Measurements from ENCODE around the gene ULBP3. TPM values are rescaled to one million over a fixed set of nuclear protein-coding genes. Genes with fewer than 3 reads are reported as not detected.

The ULBP3 gene
- total and polyA plus RNA-seq, 2 donors (not counting 1 experiment from before 2014, with no cell fraction given): 10.2 to 18.8 TPM

DNA sequence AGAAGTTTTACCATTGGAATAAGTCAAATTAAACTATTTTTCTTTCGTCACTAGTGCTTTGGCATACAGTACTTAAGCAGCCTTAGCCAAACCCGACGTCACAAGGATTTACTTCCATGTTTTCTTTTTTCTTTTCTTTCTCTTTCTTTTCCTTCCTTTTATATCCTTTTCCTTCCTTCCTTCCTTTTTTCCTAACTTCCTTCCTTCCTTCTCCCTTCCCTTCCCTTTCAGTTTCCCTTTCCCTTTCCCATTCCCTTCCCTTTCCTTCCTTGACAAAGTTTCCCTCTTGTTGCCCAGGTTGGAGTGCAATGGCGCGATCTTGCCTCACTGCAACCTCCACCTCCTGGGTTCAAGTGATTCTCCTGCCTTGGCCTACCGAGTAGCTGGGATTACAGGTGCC, 9.9 kb downstream of the ULBP3 start:
- no peak overlapping the region for H3K27ac ChIP-seq (ENCODE audit: insufficient read depth, low read length)
- no peak overlapping the region for H2AFZ ChIP-seq (ENCODE audit: low read length)
- no peaks in the 10 kb centered on the region for H4K20me1 ChIP-seq (ENCODE audit: control insufficient read depth, extremely low read depth, insufficient read depth, low read length)
- H3K79me2 ChIP-seq (ENCODE audit: control insufficient read depth, insufficient read depth, low read length): no peaks in the 10 kb centered on the region
- H3K27me3 ChIP-seq (ENCODE audit: control insufficient read depth, insufficient read depth, low read length): peaks cover 10% of the 10 kb centered on the region
- H3K9ac ChIP-seq (ENCODE audit: insufficient read depth, low read length): no peak overlapping the region
- no peaks in the 10 kb centered on the region for H3K36me3 ChIP-seq (ENCODE audit: control insufficient read depth, insufficient read depth, low read length)
- H3K4me3 ChIP-seq (replicated peaks in 1 of 4; ENCODE audit: control extremely low read depth in 1 of 4, insufficient read depth in 1 of 4, low read depth in 3 of 4, low read length in 4 of 4): no peak overlapping the region
- TF ChIP-seq EZH2 (IDR thresholded peaks at IDR 0.05; ENCODE audit: low read length, missing control alignments): no peak
- TF ChIP-seq, protein P1, sequence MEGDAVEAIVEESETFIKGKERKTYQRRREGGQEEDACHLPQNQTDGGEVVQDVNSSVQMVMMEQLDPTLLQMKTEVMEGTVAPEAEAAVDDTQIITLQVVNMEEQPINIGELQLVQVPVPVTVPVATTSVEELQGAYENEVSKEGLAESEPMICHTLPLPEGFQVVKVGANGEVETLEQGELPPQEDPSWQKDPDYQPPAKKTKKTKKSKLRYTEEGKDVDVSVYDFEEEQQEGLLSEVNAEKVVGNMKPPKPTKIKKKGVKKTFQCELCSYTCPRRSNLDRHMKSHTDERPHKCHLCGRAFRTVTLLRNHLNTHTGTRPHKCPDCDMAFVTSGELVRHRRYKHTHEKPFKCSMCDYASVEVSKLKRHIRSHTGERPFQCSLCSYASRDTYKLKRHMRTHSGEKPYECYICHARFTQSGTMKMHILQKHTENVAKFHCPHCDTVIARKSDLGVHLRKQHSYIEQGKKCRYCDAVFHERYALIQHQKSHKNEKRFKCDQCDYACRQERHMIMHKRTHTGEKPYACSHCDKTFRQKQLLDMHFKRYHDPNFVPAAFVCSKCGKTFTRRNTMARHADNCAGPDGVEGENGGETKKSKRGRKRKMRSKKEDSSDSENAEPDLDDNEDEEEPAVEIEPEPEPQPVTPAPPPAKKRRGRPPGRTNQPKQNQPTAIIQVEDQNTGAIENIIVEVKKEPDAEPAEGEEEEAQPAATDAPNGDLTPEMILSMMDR (conservative IDR thresholded peaks at IDR 0.05 in 1 of 2, IDR thresholded peaks at IDR 0.05 in 1 of 2; ENCODE audit: low read depth in 1 of 2, low read length in 2 of 2): no peak
- H3K4me1 ChIP-seq (ENCODE audit: control insufficient read depth, extremely low read depth, insufficient read depth, low read length): no peaks in the 10 kb centered on the region
- no peak overlapping the region for H3K4me2 ChIP-seq (ENCODE audit: extremely low read depth, insufficient read depth, low read length)
- DNase-seq (ENCODE audit: low read depth in 2 of 2): no peak
- H3K9me3 ChIP-seq (ENCODE audit: control insufficient read depth, insufficient read depth, low read depth, low read length): no peaks in the 10 kb centered on the region

DNA sequence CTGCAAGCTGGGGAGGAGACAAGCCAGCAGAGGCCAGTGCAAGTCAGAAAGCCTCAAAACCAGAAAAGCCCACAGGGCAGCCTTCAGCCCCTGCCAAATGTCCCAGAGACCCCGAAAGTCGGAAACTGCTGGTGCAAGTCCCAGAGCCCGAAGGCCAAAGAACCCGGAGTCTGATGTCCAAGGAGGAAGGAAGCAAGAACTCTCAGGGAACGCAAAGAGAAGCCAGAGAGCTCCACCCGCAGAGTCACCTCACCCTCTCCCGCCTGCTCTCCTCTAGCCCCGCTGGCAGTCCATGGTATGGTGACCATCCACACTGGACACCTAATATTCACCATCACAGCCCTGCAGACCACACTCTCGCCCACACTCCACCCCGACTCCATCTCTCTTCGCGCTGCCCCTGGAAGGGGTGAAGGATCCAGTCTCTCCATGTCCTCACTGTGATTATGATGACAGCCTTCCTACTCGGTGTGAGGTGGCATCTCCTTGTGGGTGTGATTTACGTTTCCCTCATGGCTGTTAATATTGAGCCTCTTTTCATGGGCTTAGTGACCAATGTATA, 10.6 kb downstream of the ULBP3 start:
- H3K27ac ChIP-seq (ENCODE audit: insufficient read depth, low read length): no peak overlapping the region
- H3K4me3 ChIP-seq (replicated peaks in 1 of 4; ENCODE audit: control extremely low read depth in 1 of 4, insufficient read depth in 1 of 4, low read depth in 3 of 4, low read length in 4 of 4): no peak overlapping the region
- H4K20me1 ChIP-seq (ENCODE audit: control insufficient read depth, extremely low read depth, insufficient read depth, low read length): no peaks in the 10 kb centered on the region
- no peaks in the 10 kb centered on the region for H3K79me2 ChIP-seq (ENCODE audit: control insufficient read depth, insufficient read depth, low read length)
- no peaks in the 10 kb centered on the region for H3K4me1 ChIP-seq (ENCODE audit: control insufficient read depth, extremely low read depth, insufficient read depth, low read length)
- H2AFZ ChIP-seq (ENCODE audit: low read length): no peak overlapping the region
- TF ChIP-seq, protein P1 (conservative IDR thresholded peaks at IDR 0.05 in 1 of 2, IDR thresholded peaks at IDR 0.05 in 1 of 2; ENCODE audit: low read depth in 1 of 2, low read length in 2 of 2): no peak
- TF ChIP-seq EZH2 (IDR thresholded peaks at IDR 0.05; ENCODE audit: low read length, missing control alignments): no peak
- DNase-seq (ENCODE audit: low read depth in 2 of 2): no peak
- H3K27me3 ChIP-seq (ENCODE audit: control insufficient read depth, insufficient read depth, low read length): peaks cover 15% of the 10 kb centered on the region
- H3K4me2 ChIP-seq (ENCODE audit: extremely low read depth, insufficient read depth, low read length): no peak overlapping the region
- H3K36me3 ChIP-seq (ENCODE audit: control insufficient read depth, insufficient read depth, low read length): no peaks in the 10 kb centered on the region
- no peak overlapping the region for H3K9ac ChIP-seq (ENCODE audit: insufficient read depth, low read length)
- no peaks in the 10 kb centered on the region for H3K9me3 ChIP-seq (ENCODE audit: control insufficient read depth, insufficient read depth, low read depth, low read length)

DNA sequence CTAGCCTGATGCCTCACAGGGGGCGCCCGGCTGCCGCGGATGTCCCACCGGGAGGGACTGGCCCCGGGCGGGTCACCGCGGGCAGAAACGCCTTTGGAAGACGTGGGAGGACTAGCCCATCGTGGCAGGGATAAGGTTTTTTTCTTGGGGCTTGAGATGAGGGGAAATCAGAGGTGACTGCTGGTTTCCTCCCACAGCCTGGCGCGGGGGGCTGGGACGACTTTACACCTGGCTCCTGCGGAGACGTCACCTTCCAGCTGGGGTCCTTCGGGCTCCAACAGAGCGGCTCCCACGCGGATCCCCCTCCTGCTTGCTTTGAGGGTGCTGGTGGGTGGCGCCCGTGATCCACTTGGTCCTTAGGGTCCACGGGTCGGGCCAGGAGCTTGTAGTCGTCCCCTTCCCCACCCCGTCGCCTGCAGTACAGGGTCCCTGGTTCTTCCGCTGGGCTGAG, 11.4 kb downstream of the ULBP3 start:
- no peaks in the 10 kb centered on the region for H3K9me3 ChIP-seq (ENCODE audit: control insufficient read depth, insufficient read depth, low read depth, low read length)
- no peak overlapping the region for H3K4me3 ChIP-seq (replicated peaks in 1 of 4; ENCODE audit: control extremely low read depth in 1 of 4, insufficient read depth in 1 of 4, low read depth in 3 of 4, low read length in 4 of 4)
- no peak overlapping the region for H3K4me2 ChIP-seq (ENCODE audit: extremely low read depth, insufficient read depth, low read length)
- no peaks in the 10 kb centered on the region for H3K79me2 ChIP-seq (ENCODE audit: control insufficient read depth, insufficient read depth, low read length)
- DNase-seq (ENCODE audit: low read depth in 2 of 2): no peak
- H3K4me1 ChIP-seq (ENCODE audit: control insufficient read depth, extremely low read depth, insufficient read depth, low read length): no peaks in the 10 kb centered on the region
- H4K20me1 ChIP-seq (ENCODE audit: control insufficient read depth, extremely low read depth, insufficient read depth, low read length): no peaks in the 10 kb centered on the region
- no peak overlapping the region for H3K9ac ChIP-seq (ENCODE audit: insufficient read depth, low read length)
- TF ChIP-seq, protein P1 (conservative IDR thresholded peaks at IDR 0.05 in 1 of 2, IDR thresholded peaks at IDR 0.05 in 1 of 2; ENCODE audit: low read depth in 1 of 2, low read length in 2 of 2): no peak
- TF ChIP-seq EZH2 (IDR thresholded peaks at IDR 0.05; ENCODE audit: low read length, missing control alignments): no peak
- H3K27ac ChIP-seq (ENCODE audit: insufficient read depth, low read length): no peak overlapping the region
- no peak overlapping the region for H2AFZ ChIP-seq (ENCODE audit: low read length)
- peaks cover 19% of the 10 kb centered on the region for H3K27me3 ChIP-seq (ENCODE audit: control insufficient read depth, insufficient read depth, low read length)
- no peaks in the 10 kb centered on the region for H3K36me3 ChIP-seq (ENCODE audit: control insufficient read depth, insufficient read depth, low read length)
